Activated CD4-positive, alpha-beta T cell treated with anti-CD3 and anti-CD28 coated beads for 48 hours (primary cell): Measurements from ENCODE around the gene IL17B.

Experiments
- DNase-seq: peaks from one replicate; pipeline ENCODE4 v3.0.0-alpha.2; 2020

IL17B gene

GRCh38 chr5:149375434-149375833 lies 3.7 kb downstream of the IL17B start:
- DNase-seq, result no peak

GRCh38 chr5:149374801-149375200 lies 4.3 kb downstream of the IL17B start:
- no peak for DNase-seq

- DNase-seq, result no peak
Measured at GRCh38 chr5:149374303-149374702, 4.8 kb downstream of the IL17B start.

- DNase-seq, result no peak
Measured at GRCh38 chr5:149372932-149373331, 6.2 kb downstream of the IL17B start.

- no peak for DNase-seq
Measured at GRCh38 chr5:149372076-149372795, 6.9 kb downstream of the IL17B start.

GRCh38 chr5:149371296-149371962 lies 7.7 kb downstream of the IL17B start:
- DNase-seq, result peak; percentile 77

- DNase-seq, result no peak
Measured at GRCh38 chr5:149370878-149371277, 8.2 kb downstream of the IL17B start.

GRCh38 chr5:149367972-149368645 lies 11.0 kb downstream of the IL17B start:
- no peak for DNase-seq

GRCh38 chr5:149367249-149367971 lies 11.7 kb downstream of the IL17B start:
- DNase-seq, result peak; percentile 71

GRCh38 chr5:149366169-149366729 lies 12.8 kb downstream of the IL17B start:
- no peak for DNase-seq

GRCh38 chr5:149365418-149365817 lies 13.7 kb downstream of the IL17B start:
- DNase-seq, result no peak

GRCh38 chr5:149364719-149365118 lies 14.4 kb downstream of the IL17B start:
- no peak for DNase-seq

GRCh38 chr5:149363936-149364335 lies 15.2 kb downstream of the IL17B start:
- no peak for DNase-seq

- DNase-seq, result no peak
Measured at GRCh38 chr5:149363358-149363757, 15.7 kb downstream of the IL17B start.

GRCh38 chr5:149362541-149362940 lies 16.6 kb downstream of the IL17B start:
- no peak for DNase-seq

GRCh38 chr5:149360272-149360671 lies 18.8 kb downstream of the IL17B start:
- no peak for DNase-seq

- DNase-seq, result no peak
Measured at GRCh38 chr5:149358868-149359495, 20.1 kb downstream of the IL17B start.

- DNase-seq, result peak; percentile 29
Measured at GRCh38 chr5:149358294-149358651, 20.8 kb downstream of the IL17B start.

- peak; percentile 99 for DNase-seq
Measured at GRCh38 chr5:149357370-149358293, 21.5 kb downstream of the IL17B start, which contains the start of gene PCYOX1L. Gene PCYOX1L, plus strand, starts transcription at chr5:149358046. Its CDS starts 23 bp downstream, at chr5:149358069.

GRCh38 chr5:149356391-149356790 lies 22.7 kb downstream of the IL17B start:
- DNase-seq, result peak; percentile 47

- DNase-seq, result peak; percentile 56
Measured at GRCh38 chr5:149355688-149356087, 23.4 kb downstream of the IL17B start.
